SU-DHL-6 (cell line): ENCODE results near the gene C10orf71.

Source experiments
- CTCF ChIP-seq: fragments of 200-600 bp; sonication (generic); IDR thresholded peaks from one replicate; pipeline ENCODE4 v1.5.1; 2017; ENCODE audit warnings: antibody characterized with exemption, mild to moderate bottlenecking, low read length, moderate library complexity; ENCODE audit not compliant: insufficient read depth, poor library complexity, severe bottlenecking
- EZH2phosphoT487 ChIP-seq: fragments of 200-600 bp; sonication (generic), shearing (Covaris generic); conservative IDR thresholded peaks from 2 replicates; pipeline ENCODE4 v1.6.1; 2018; ENCODE audit warnings: mild to moderate bottlenecking, antibody characterized with exemption, low read length, moderate library complexity, mixed read lengths

DNA sequence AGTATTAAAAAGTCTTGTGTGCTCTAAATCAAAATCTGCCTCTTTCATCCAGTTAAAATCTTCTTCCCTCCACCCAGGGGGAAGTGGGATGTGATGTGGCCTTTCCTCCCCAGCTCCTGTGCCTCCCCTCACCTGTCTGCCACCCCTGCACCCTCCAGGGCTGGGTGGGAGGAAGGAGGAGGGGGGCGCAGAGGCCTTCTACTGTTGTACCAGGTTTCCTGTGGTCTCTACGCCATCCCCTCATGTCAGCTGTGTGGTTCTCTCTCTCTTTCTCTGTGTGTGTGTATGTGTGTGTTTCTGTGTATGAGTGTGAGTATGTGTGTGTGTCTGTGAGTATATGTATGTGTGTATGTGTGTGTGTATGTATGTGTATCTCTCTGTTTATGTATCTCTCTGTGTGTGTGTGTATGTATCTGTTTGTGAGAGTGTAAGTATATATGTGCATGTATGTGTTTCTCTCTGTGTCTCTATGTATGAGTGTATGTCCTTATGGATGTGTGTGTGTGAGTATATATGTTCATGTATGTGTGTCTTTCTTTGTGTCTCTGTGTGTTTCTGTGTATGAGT is 45.5 kb upstream of the C10orf71 start:
- TF ChIP-seq CTCF (no peak), EZH2phosphoT487 (no peak)
